Fibroblast of the conjunctiva (primary cell): ENCODE measurements around the gene HMGB3.
"Not testable (repeated sequence)": the region's sequence is repeated elsewhere in the genome, so short reads cannot be mapped to it uniquely, and the experiment has no call there.

Experiments used
- DNase-seq: peaks from one replicate; pipeline ENCODE4 v3.0.0-alpha.2; 2010; ENCODE audit warnings: low read depth

Gene HMGB3

GRCh38 chrX:150982788-150983520, at the start of gene HMGB3:
Gene HMGB3 (plus strand): TSS chrX:150983335. CDS start chrX:150985600, 2,265 bp downstream.
- DNase-seq: peak; percentile 83

- no peak for DNase-seq
Measured at GRCh38 chrX:150933945-150934350, 49.2 kb upstream of the HMGB3 start.

DNA sequence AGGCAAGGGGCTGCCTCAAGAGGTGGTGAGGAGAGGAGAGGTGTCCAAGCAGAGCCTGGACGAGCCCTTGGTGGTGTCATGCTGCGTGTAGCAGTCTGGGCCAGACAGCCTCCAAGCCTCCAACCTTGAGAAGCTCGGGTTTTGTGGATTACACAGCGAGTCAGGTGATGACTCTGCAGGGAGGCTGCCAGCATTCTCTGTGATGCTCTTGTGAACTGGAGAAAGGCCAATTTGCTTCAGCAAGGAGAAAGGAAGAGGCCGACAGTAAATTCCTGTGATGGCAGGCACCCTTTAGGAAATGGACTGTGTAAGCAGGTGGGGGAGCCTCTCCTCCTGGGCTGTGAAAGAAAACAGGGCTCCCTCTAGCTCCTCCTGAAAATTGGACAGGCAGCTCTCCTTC, 48.7 kb upstream of the HMGB3 start:
- DNase-seq: peak; percentile 18

GRCh38 chrX:150935467-150935866, 47.7 kb upstream of the HMGB3 start:
- no peak for DNase-seq

DNA sequence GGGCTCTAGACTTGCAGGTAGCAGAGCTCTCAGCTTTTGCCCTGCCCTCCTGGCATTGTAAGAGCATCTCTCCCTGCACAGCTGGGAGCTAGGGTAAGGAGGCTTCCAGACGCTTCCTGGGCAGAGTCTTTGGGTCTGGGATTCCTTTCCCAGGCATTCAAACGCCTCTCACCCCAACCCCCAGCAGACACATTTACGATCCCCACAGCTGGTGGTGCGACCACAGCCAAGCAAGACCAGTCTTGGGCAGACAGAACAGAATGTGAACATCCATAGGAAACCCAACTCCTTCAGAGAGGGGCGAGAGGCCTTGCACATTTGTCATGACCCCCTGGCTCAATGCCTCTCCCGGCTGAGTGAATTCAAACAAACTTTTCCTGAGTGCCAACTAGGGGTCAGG, 46.6 kb upstream of the HMGB3 start:
- no peak for DNase-seq

- DNase-seq: no peak
Measured at GRCh38 chrX:150940844-150941495, 42.2 kb upstream of the HMGB3 start.

GRCh38 chrX:150941580-150941979, 41.6 kb upstream of the HMGB3 start:
- DNase-seq: no peak

GRCh38 chrX:150942942-150943594, 40.1 kb upstream of the HMGB3 start:
- DNase-seq: no peak

DNA sequence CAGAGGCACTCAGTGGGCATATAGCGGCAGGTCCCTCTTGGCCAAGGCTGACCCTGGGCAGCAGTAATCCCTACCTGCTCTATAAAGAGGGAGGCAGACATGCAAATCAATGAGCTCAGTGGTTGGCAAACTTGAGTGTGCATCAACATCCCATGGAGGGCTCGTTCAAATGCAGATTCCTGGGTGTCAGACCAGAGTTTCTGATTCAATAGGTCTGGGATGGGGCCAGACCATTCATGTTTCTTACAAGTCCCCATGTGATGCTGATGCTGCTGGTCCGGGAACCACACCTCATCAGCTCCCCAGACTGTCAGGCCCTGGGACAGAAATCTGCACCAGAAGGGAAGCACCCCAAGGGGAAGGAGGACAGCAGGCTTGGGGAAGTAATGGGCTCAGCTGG, 38.9 kb upstream of the HMGB3 start:
- no peak for DNase-seq

GRCh38 chrX:150954951-150955350, 28.2 kb upstream of the HMGB3 start:
- no peak for DNase-seq

- DNase-seq: no peak
Measured at GRCh38 chrX:150955590-150955989, 27.5 kb upstream of the HMGB3 start.

DNA sequence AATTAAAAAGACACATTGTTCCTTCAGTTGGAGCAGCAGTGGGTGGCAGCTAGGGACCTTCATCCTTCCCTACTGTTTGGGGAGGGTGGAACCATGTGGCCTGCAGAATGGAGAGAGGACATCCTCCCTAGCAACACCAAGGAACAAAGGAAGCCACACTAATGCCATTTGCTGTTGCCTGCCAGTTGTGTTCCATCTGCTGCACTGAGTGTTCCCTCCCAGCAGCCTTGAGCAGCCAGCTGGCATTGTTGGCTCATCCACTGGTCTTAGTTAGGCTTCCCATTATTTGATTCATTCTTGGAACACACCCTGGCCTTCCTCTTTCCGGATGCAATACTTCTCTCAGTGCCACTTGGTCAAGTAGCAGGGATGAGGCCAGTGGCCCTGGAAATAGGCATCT, 25.0 kb upstream of the HMGB3 start:
- no peak for DNase-seq

DNA sequence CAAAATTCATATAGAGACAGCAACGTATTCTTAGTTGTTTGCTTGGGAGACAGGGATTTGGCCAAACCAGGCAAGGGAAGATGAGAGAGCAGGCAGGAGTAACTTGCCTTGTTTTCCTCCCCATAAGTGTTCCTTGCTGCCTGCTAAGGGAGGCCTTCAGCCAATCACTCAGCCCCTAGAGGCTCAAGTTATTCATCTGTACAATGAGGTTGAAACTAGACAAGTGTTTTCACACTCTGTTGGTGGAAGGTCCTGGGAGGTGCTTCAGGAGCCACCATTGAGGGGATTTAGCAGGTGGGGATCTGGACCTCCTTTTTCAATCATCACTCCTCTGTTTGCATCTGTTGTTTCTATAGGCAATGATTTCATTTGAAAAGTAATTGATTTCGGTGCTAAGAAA, 23.6 kb upstream of the HMGB3 start:
- DNase-seq: no peak

GRCh38 chrX:150961631-150962030, 21.5 kb upstream of the HMGB3 start:
- no peak for DNase-seq

- DNase-seq: not testable (repeated sequence)
Measured at GRCh38 chrX:150964416-150964815, 18.7 kb upstream of the HMGB3 start.

GRCh38 chrX:150966235-150966634, 16.9 kb upstream of the HMGB3 start:
- DNase-seq: no peak

- DNase-seq: no peak
Measured at GRCh38 chrX:150966742-150967141, 16.4 kb upstream of the HMGB3 start.

DNA sequence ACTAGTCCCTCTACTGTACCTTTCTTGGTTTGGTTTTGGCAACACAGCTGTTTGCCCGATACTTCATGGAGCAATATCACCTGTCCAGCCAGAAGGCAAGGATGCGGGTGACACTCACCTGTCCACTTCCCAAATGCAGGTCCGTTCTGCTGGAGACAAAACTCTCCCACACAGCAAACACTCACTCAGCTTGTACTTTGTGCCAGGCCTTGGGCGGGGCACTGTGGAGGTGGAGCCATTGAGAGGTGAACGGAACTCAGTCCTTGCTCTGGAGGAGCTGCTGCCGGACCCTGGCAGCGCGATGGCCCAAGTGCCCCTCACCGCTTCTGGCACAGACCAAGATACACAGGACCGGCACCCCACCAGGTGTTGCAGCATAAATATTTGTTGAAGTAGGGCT, 15.3 kb upstream of the HMGB3 start:
- DNase-seq: no peak

GRCh38 chrX:150968862-150969720, 14.0 kb upstream of the HMGB3 start:
- DNase-seq: no peak

- no peak for DNase-seq
Measured at GRCh38 chrX:150972450-150972849, 10.7 kb upstream of the HMGB3 start.

- DNase-seq: no peak
Measured at GRCh38 chrX:150975655-150976390, 7.3 kb upstream of the HMGB3 start.
